GM19455 (cell line): ENCODE measurements around the gene FCER2.

Source experiments
- ATAC-seq: cut with Tn5 transposase; IDR thresholded peaks from one replicate; pipeline ENCODE4 v1.9.1; 2021; ENCODE audit not compliant: unreplicated experiment

FCER2 gene

GRCh38 chr19:7733376-7733775 lies 31.4 kb upstream of the FCER2 start:
- ATAC-seq: no peak

GRCh38 chr19:7732045-7732444 lies 30.1 kb upstream of the FCER2 start, which contains the start of gene CLEC4G:
Gene CLEC4G (minus strand): TSS chr19:7732110. CDS start chr19:7732102, 8 bp downstream.
- ATAC-seq: no peak

GRCh38 chr19:7731615-7732014 lies 29.7 kb upstream of the FCER2 start:
- no peak for ATAC-seq

- ATAC-seq: no peak
Measured at GRCh38 chr19:7731218-7731595, 29.3 kb upstream of the FCER2 start.

GRCh38 chr19:7730286-7731217 lies 28.6 kb upstream of the FCER2 start:
- ATAC-seq: no peak

GRCh38 chr19:7729831-7730285 lies 27.9 kb upstream of the FCER2 start:
- no peak for ATAC-seq

- ATAC-seq: no peak
Measured at GRCh38 chr19:7729211-7729610, 27.3 kb upstream of the FCER2 start.

- ATAC-seq: no peak
Measured at GRCh38 chr19:7725791-7726190, 23.9 kb upstream of the FCER2 start.

GRCh38 chr19:7722231-7722651 lies 20.3 kb upstream of the FCER2 start:
- no peak for ATAC-seq

- ATAC-seq: no peak
Measured at GRCh38 chr19:7720351-7720750, 18.4 kb upstream of the FCER2 start.

- ATAC-seq: no peak
Measured at GRCh38 chr19:7718668-7719067, 16.7 kb upstream of the FCER2 start.

GRCh38 chr19:7716762-7717161 lies 14.8 kb upstream of the FCER2 start:
- no peak for ATAC-seq

- no peak for ATAC-seq
Measured at GRCh38 chr19:7715671-7716070, 13.7 kb upstream of the FCER2 start.

- no peak for ATAC-seq
Measured at GRCh38 chr19:7710616-7711015, 8.7 kb upstream of the FCER2 start.

- no peak for ATAC-seq
Measured at GRCh38 chr19:7709932-7710460, 8.1 kb upstream of the FCER2 start.

- ATAC-seq: no peak
Measured at GRCh38 chr19:7706955-7707456, 5.1 kb upstream of the FCER2 start.

GRCh38 chr19:7706188-7706954 lies 4.4 kb upstream of the FCER2 start:
- ATAC-seq: no peak

GRCh38 chr19:7705387-7706187 lies 3.7 kb upstream of the FCER2 start:
- ATAC-seq: no peak

- no peak for ATAC-seq
Measured at GRCh38 chr19:7704280-7705060, 2.5 kb upstream of the FCER2 start.

GRCh38 chr19:7703332-7703731 lies 1.4 kb upstream of the FCER2 start:
- ATAC-seq: no peak
